Activated T-helper 2 cell treated with anti-CD3 and anti-CD28 coated beads, Interferon-gamma antibody, Interleukin-2, Interleukin-4, amounts not matched to agents 10 μg/mL and 5 μg/mL and 100 μg/mL, durations not matched to agents 14 hours and 24 hours and 36 hours (primary cell): ENCODE results near the gene PDE6A. TPM values are rescaled to one million over a fixed set of nuclear protein-coding genes. Genes with fewer than 3 reads are reported as not detected.

Experiments
- DNase-seq: peaks from one replicate; pipeline ENCODE4 v3.0.0; 2021; ENCODE audit warnings: low spot score
- H3K27ac Mint-ChIP-seq: one replicate; pipeline ENCODE4 v1.8.0; 2021; ENCODE audit warnings: mixed read lengths
- H3K27me3 Mint-ChIP-seq: one replicate; pipeline ENCODE4 v1.8.0; 2021; ENCODE audit warnings: low read depth, mixed read lengths
- H3K36me3 Mint-ChIP-seq: one replicate; pipeline ENCODE4 v1.8.0; 2021; ENCODE audit warnings: low read depth, mixed read lengths
- H3K4me1 Mint-ChIP-seq: one replicate; pipeline ENCODE4 v1.8.0; 2021; ENCODE audit warnings: low read depth, mixed read lengths
- H3K4me3 Mint-ChIP-seq: one replicate; pipeline ENCODE4 v1.8.0; 2021; ENCODE audit warnings: low read depth, mild to moderate bottlenecking, moderate library complexity, mixed read lengths
- H3K9me3 Mint-ChIP-seq: one replicate; pipeline ENCODE4 v1.8.0; 2021; ENCODE audit warnings: mixed read lengths
- intact Hi-C: fragments of 100-400 bp; cut with micrococcal nuclease; formaldehyde crosslinking; loops from one replicate; pipeline ENCODE4 v1.15.1; 2023
- total RNA-seq: library from RNA; stranded (reverse); gene quantifications from 2 replicates; pipeline ENCODE4 v1.2.3, GENCODE V29; 2022

The PDE6A gene
- total RNA-seq, 1 donor from 2014 or later = not detected

GRCh38 chr5:149961957-149962409 is 17.4 kb upstream of the PDE6A start:
- intact Hi-C loops = loop anchor here (5.0 kb wide), 2 partner anchors 110 to 615 kb away; partner anchors contain the start of gene GRPEL2
- no peaks in the 10 kb centered on the region for H3K27me3 Mint-ChIP-seq
- H3K4me3 Mint-ChIP-seq = peak overlapping the region; percentile 89
- no peak overlapping the region for H3K27ac Mint-ChIP-seq
- peaks cover 3% of the 10 kb centered on the region for H3K36me3 Mint-ChIP-seq
- H3K4me1 Mint-ChIP-seq = peaks cover 33% of the 10 kb centered on the region
- no peak for DNase-seq
- H3K9me3 Mint-ChIP-seq = no peaks in the 10 kb centered on the region

GRCh38 chr5:149961186-149961685 is 16.6 kb upstream of the PDE6A start:
- intact Hi-C loops = loop anchor here (5.0 kb wide), 2 partner anchors 109 to 614 kb away; partner anchors contain the start of gene GRPEL2
- H3K4me1 Mint-ChIP-seq = peaks cover 33% of the 10 kb centered on the region
- no peaks in the 10 kb centered on the region for H3K27me3 Mint-ChIP-seq
- no peaks in the 10 kb centered on the region for H3K9me3 Mint-ChIP-seq
- H3K36me3 Mint-ChIP-seq = peaks cover 3% of the 10 kb centered on the region
- no peak for DNase-seq
- peak overlapping the region; percentile 89 for H3K4me3 Mint-ChIP-seq
- H3K27ac Mint-ChIP-seq = peak overlapping the region; percentile 30

- Mint-ChIP-seq H3K4me1 (peaks cover 33% of the 10 kb centered on the region), H3K27ac (peak within 1 kb of the TSS; percentile 99), H3K36me3 (peaks cover 3% of the 10 kb centered on the region), H3K27me3 (no peaks in the 10 kb centered on the region), H3K9me3 (no peaks in the 10 kb centered on the region), H3K4me3 (peak within 1 kb of the TSS; percentile 89)
- DNase-seq = peak; percentile 94
- intact Hi-C loops = loop anchor here (1.0 to 5.0 kb wide), 4 partner anchors 108 to 613 kb away; partner anchors contain the start of gene GRPEL2
Observed at GRCh38 chr5:149960272-149961185, 15.9 kb upstream of the PDE6A start, which contains the start of gene SLC26A2. Gene SLC26A2, plus strand, starts transcription at chr5:149960758. Its CDS starts 16,895 bp downstream, at chr5:149977653.

GRCh38 chr5:149959406-149960236 is 15.0 kb upstream of the PDE6A start:
- peak; percentile 36 for DNase-seq
- Mint-ChIP-seq H3K9me3 (no peaks in the 10 kb centered on the region), H3K27me3 (no peaks in the 10 kb centered on the region), H3K4me1 (peaks cover 33% of the 10 kb centered on the region), H3K36me3 (peaks cover 3% of the 10 kb centered on the region), H3K4me3 (peak overlapping the region; percentile 89), H3K27ac (peak overlapping the region; percentile 99)
- intact Hi-C loops = loop anchor here (1.0 to 5.0 kb wide), 6 partner anchors 19 to 612 kb away; partner anchors contain the start of genes GRPEL2, HMGXB3 and TIGD6

- H3K4me3 Mint-ChIP-seq = no peak overlapping the region
- no peaks in the 10 kb centered on the region for H3K9me3 Mint-ChIP-seq
- peaks cover 33% of the 10 kb centered on the region for H3K4me1 Mint-ChIP-seq
- H3K36me3 Mint-ChIP-seq = peaks cover 3% of the 10 kb centered on the region
- DNase-seq = no peak
- intact Hi-C loops = no loop called here
- no peak overlapping the region for H3K27ac Mint-ChIP-seq
- no peaks in the 10 kb centered on the region for H3K27me3 Mint-ChIP-seq
Observed at GRCh38 chr5:149957855-149958254, 13.3 kb upstream of the PDE6A start.

- no peaks in the 10 kb centered on the region for H3K36me3 Mint-ChIP-seq
- peaks cover 21% of the 10 kb centered on the region for H3K4me1 Mint-ChIP-seq
- no peak overlapping the region for H3K4me3 Mint-ChIP-seq
- DNase-seq = no peak
- H3K9me3 Mint-ChIP-seq = no peaks in the 10 kb centered on the region
- H3K27me3 Mint-ChIP-seq = peaks cover 4% of the 10 kb centered on the region
- intact Hi-C loops = no loop called here
- H3K27ac Mint-ChIP-seq = no peak overlapping the region
Observed at GRCh38 chr5:149956685-149957084, 12.1 kb upstream of the PDE6A start.

- no peak overlapping the region for H3K4me3 Mint-ChIP-seq
Observed at GRCh38 chr5:149954798-149955197, 10.2 kb upstream of the PDE6A start.

GRCh38 chr5:149953436-149954121 is 9.0 kb upstream of the PDE6A start:
- intact Hi-C loops = no loop called here
- no peaks in the 10 kb centered on the region for H3K4me1 Mint-ChIP-seq
- H3K27ac Mint-ChIP-seq = no peak overlapping the region
- no peaks in the 10 kb centered on the region for H3K36me3 Mint-ChIP-seq
- no peak overlapping the region for H3K4me3 Mint-ChIP-seq
- no peak for DNase-seq
- no peaks in the 10 kb centered on the region for H3K9me3 Mint-ChIP-seq
- H3K27me3 Mint-ChIP-seq = peaks cover 12% of the 10 kb centered on the region

More at GRCh38 chr5:149954798-149955197, 10.2 kb upstream of the PDE6A start:
- no peaks in the 10 kb centered on the region for H3K36me3 Mint-ChIP-seq
- intact Hi-C loops = no loop called here
- no peak overlapping the region for H3K27ac Mint-ChIP-seq
- H3K9me3 Mint-ChIP-seq = no peaks in the 10 kb centered on the region
- peaks cover 8% of the 10 kb centered on the region for H3K27me3 Mint-ChIP-seq
- DNase-seq = no peak
- H3K4me1 Mint-ChIP-seq = peaks cover 11% of the 10 kb centered on the region

- intact Hi-C loops = no loop called here
- no peak for DNase-seq
- H3K4me1 Mint-ChIP-seq = no peaks in the 10 kb centered on the region
- H3K27me3 Mint-ChIP-seq = peaks cover 20% of the 10 kb centered on the region
- H3K9me3 Mint-ChIP-seq = no peaks in the 10 kb centered on the region
- H3K36me3 Mint-ChIP-seq = no peaks in the 10 kb centered on the region
- no peak overlapping the region for H3K4me3 Mint-ChIP-seq
- H3K27ac Mint-ChIP-seq = no peak overlapping the region
Observed at GRCh38 chr5:149951138-149951749, 6.7 kb upstream of the PDE6A start.

- no peaks in the 10 kb centered on the region for H3K9me3 Mint-ChIP-seq
- intact Hi-C loops = no loop called here
Observed at GRCh38 chr5:149948993-149949392, 4.4 kb upstream of the PDE6A start.

GRCh38 chr5:149946118-149946517 is 1.5 kb upstream of the PDE6A start:
- Mint-ChIP-seq H3K9me3 (no peaks in the 10 kb centered on the region), H3K4me1 (no peaks in the 10 kb centered on the region), H3K4me3 (no peak overlapping the region), H3K27me3 (peaks cover 15% of the 10 kb centered on the region), H3K36me3 (no peaks in the 10 kb centered on the region), H3K27ac (no peak overlapping the region)
- no peak for DNase-seq
- intact Hi-C loops = no loop called here

More at GRCh38 chr5:149948993-149949392, 4.4 kb upstream of the PDE6A start:
- H3K27me3 Mint-ChIP-seq = peaks cover 20% of the 10 kb centered on the region
- H3K36me3 Mint-ChIP-seq = no peaks in the 10 kb centered on the region
- no peak overlapping the region for H3K27ac Mint-ChIP-seq
- DNase-seq = no peak
- no peak overlapping the region for H3K4me3 Mint-ChIP-seq
- H3K4me1 Mint-ChIP-seq = no peaks in the 10 kb centered on the region
